B cell (primary cell): ENCODE measurements around the gene ADAMTS19.

Experiments
- EZH2 ChIP-seq: IDR thresholded peaks from 2 replicates; pipeline ENCODE4 v1.6.1; 2012; ENCODE audit warnings: borderline replicate concordance, low read depth, mild to moderate bottlenecking, moderate library complexity, low read length; ENCODE audit not compliant: insufficient read depth, poor library complexity, severe bottlenecking
- TF ChIP-seq, protein P1 (sequence below): fragments of 200-600 bp; IDR thresholded peaks from one replicate; pipeline ENCODE4 v1.8.0; 2022; ENCODE audit warnings: antibody characterized with exemption, mild to moderate bottlenecking

DNA sequence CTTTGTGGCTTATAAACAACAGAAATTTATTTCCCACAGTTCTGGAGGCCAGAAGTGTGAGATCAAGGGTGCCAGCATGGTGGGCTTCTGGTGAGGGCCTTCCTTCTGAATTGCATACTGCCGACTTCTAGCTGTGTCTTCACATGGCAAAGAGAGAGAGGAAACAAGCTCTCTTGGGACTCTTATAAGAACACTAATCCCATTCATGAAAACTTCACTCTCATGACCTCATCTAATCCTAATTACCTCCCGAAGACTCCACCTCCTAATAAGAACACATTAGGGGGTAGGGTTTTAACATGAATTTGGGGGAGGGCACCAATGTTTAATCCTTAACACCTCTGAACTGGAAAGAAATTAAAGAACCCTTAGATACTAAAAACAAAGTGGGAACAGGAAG is 211.9 kb downstream of the ADAMTS19 start:
- TF ChIP-seq, protein P1, sequence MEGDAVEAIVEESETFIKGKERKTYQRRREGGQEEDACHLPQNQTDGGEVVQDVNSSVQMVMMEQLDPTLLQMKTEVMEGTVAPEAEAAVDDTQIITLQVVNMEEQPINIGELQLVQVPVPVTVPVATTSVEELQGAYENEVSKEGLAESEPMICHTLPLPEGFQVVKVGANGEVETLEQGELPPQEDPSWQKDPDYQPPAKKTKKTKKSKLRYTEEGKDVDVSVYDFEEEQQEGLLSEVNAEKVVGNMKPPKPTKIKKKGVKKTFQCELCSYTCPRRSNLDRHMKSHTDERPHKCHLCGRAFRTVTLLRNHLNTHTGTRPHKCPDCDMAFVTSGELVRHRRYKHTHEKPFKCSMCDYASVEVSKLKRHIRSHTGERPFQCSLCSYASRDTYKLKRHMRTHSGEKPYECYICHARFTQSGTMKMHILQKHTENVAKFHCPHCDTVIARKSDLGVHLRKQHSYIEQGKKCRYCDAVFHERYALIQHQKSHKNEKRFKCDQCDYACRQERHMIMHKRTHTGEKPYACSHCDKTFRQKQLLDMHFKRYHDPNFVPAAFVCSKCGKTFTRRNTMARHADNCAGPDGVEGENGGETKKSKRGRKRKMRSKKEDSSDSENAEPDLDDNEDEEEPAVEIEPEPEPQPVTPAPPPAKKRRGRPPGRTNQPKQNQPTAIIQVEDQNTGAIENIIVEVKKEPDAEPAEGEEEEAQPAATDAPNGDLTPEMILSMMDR: no peak
- TF ChIP-seq EZH2: no peak
